Endothelial cell of umbilical vein (primary cell): ENCODE data around the gene GAB2.

ENCODE experiments used
- CTCF ChIP-seq, 2 donors: IDR thresholded peaks; 1 replicate in 1 of 2; 2 replicates in 1 of 2; pipeline ENCODE4 v1.5.1; 2011; ENCODE audit warnings: low read length in 2 of 2, mild to moderate bottlenecking in 2 of 2, moderate library complexity in 2 of 2, control low read depth in 1 of 2, inconsistent platforms in 1 of 2, low read depth in 1 of 2; ENCODE audit not compliant: insufficient read depth in 1 of 2; ENCODE audit errors: extremely low read depth in 1 of 2
- EZH2 ChIP-seq: IDR thresholded peaks from 2 replicates; pipeline ENCODE4 v1.6.1; 2012; ENCODE audit warnings: borderline replicate concordance, low read depth, mild to moderate bottlenecking, moderate library complexity, low read length, inconsistent platforms; ENCODE audit not compliant: severe bottlenecking
- FOS ChIP-seq: IDR thresholded peaks from 2 replicates; pipeline ENCODE4 v1.6.1; 2011; ENCODE audit warnings: mild to moderate bottlenecking, low read length, moderate library complexity, borderline replicate concordance; ENCODE audit not compliant: insufficient read depth
- GATA2 ChIP-seq: IDR thresholded peaks from 2 replicates; pipeline ENCODE4 v1.7.0; 2011; ENCODE audit warnings: low read depth, mild to moderate bottlenecking, moderate library complexity, mixed read lengths, low read length; ENCODE audit not compliant: insufficient read length, insufficient read depth
- JUN ChIP-seq: IDR thresholded peaks from 2 replicates; pipeline ENCODE4 v1.6.1; 2011; ENCODE audit warnings: borderline replicate concordance, low read depth; ENCODE audit not compliant: insufficient read length, insufficient read depth
- MAX ChIP-seq: IDR thresholded peaks from 2 replicates; pipeline ENCODE4 v1.6.1; 2011; ENCODE audit not compliant: insufficient read depth, insufficient read length
- POLR2A ChIP-seq: IDR thresholded peaks from 2 replicates; pipeline ENCODE4 v1.6.1; 2012; ENCODE audit warnings: low read depth, mild to moderate bottlenecking, control low read depth, low read length
- POLR2AphosphoS5 ChIP-seq: IDR thresholded peaks from 2 replicates; pipeline ENCODE4 v1.6.1; 2012; ENCODE audit warnings: low read depth, mild to moderate bottlenecking, control low read depth, low read length, moderate library complexity; ENCODE audit not compliant: insufficient read depth

GRCh38 chr11:78459738-78460137, 42.1 kb upstream of the GAB2 start:
- TF ChIP-seq POLR2A: no peak
- TF ChIP-seq CTCF (IDR thresholded peaks at IDR 0.05; ENCODE audit: extremely low read depth in 1 of 2, insufficient read depth in 1 of 2, low read depth in 1 of 2, low read length in 2 of 2): no peak
- TF ChIP-seq JUN: no peak
- no peak for TF ChIP-seq MAX
- TF ChIP-seq POLR2AphosphoS5: no peak
- no peak for TF ChIP-seq GATA2
- TF ChIP-seq EZH2: no peak
- TF ChIP-seq FOS: peak; percentile 68
